Psoas muscle (tissue), 8 donors: ENCODE data around the gene DCC. TPM values are rescaled to one million over a fixed set of nuclear protein-coding genes. Genes with fewer than 3 reads are reported as not detected.

Source experiments
- ATAC-seq, 4 donors: fragments of 200-7000 bp; cut with Tn5 transposase; one replicate each; pipeline ENCODE4 v1.9.1; 2020; ENCODE audit warnings: moderate library complexity in 3 of 4, mild to moderate bottlenecking in 2 of 4
- DNase-seq, 2 donors: peaks; one replicate each; pipeline ENCODE4 v3.0.0-alpha.2; 2020
- H3K27ac ChIP-seq: fragments of 200-600 bp; one replicate; pipeline ENCODE4 v1.8.0; 2022
- H3K27me3 ChIP-seq, 3 donors: fragments of 200-600 bp in 1 of 3; one replicate each; pipeline versions ENCODE4 v1.6.1 to v1.8.0; 2013 to 2022; ENCODE audit warnings: low read length in 2 of 3, mild to moderate bottlenecking in 2 of 3, moderate library complexity in 1 of 3; ENCODE audit not compliant: insufficient read depth in 3 of 3
- H3K36me3 ChIP-seq, 2 donors: fragments of 200-600 bp in 1 of 2; one replicate each; pipeline versions ENCODE4 v1.6.1 to v1.8.0; 2013 to 2022; ENCODE audit warnings: low read depth in 1 of 2, mild to moderate bottlenecking in 1 of 2, moderate library complexity in 1 of 2; ENCODE audit not compliant: insufficient read depth in 1 of 2
- H3K4me1 ChIP-seq: fragments of 200-600 bp; one replicate; pipeline ENCODE4 v1.8.0; 2022
- H3K4me3 ChIP-seq: fragments of 200-600 bp; one replicate; pipeline ENCODE4 v1.8.0; 2022; ENCODE audit warnings: mild to moderate bottlenecking
- H3K9me3 ChIP-seq: fragments of 200-600 bp; one replicate; pipeline ENCODE4 v1.8.0; 2022
- WGBS, 3 donors: extraction: QIAGEN DNeasy Blood & Tissue Kit; methylation state at CpG; one replicate each; pipeline versions ENCODE4 v1.1.6 to v1.1.7; 2013; 5-methylcytosine and 5-hydroxymethylcytosine counted together
- intact Hi-C, 2 donors: fragments of 100-400 bp; cut with DNase I; formaldehyde crosslinking; loops; one replicate each; pipeline versions ENCODE4 v1.11.0 to v1.14.2; 2022
- polyA plus RNA-seq, 3 donors: library from polyadenylated mRNA; stranded (reverse); fragments of 200-250 nt; gene quantifications; one replicate each; pipeline ENCODE4 v1.2.3, GENCODE V29; 2013
- total RNA-seq, 4 donors: library from RNA; stranded (reverse); fragmentation: NEBNext Ultra II Directional in 2 of 4; extraction: Animal tissue kit (Norgen Biotek cat#: 25700) in 2 of 4; gene quantifications; one replicate each; pipeline versions ENCODE4 v1.2.1 to v1.2.4, GENCODE V29; 2021 to 2023
- TF ChIP-seq, protein P1 (sequence below): fragments of 200-600 bp; IDR thresholded peaks from one replicate; pipeline ENCODE4 v1.8.0; 2022; ENCODE audit warnings: antibody characterized with exemption
- donor health status: healthy with polysubstance abuse.
- donor health status: DM: no; HTN: no; CAD: no; lungs with moderate emphysema.
- donor health status: Bipolar disorder and iron deficiency.
- donor health status: healthy.
- donor health status: DM: yes; HTN: yes; CAD: no.
- donor health status: DM: no; HTN: no; CAD: no.
- donor health status: DM: no; HTN: no; CAD: no.
- donor health status: DM: yes; HTN: yes; CAD: no.

Gene DCC
- total and polyA plus RNA-seq, 7 donors, result 0.01 to 0.02 TPM; not detected in 5

DNA sequence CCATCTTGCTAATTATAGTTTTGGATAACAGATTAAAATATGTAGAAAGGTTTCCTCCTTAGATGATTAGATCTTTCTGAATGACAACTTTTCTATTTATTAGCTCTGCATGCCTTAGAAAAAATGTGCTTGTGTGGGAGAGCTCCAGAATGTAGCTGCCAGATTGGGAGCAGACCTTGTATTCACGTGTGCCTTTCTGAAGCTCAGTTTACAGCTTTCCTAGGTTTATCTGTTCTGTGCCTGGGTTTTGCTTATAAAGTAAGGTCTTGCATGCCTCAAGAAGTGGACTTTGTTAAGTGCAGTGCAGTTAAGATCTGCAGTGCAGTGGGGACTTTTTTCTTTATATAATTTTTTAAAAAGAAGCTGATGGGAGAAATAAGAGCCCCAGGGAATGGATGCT is 179.0 kb downstream of the DCC start:
- 14 to 30% (median 21%) methylated on average over 1 of the region's 1 CpG for WGBS, 3 donors
- H3K27ac ChIP-seq, result no peak overlapping the region
- H3K4me3 ChIP-seq, result no peak overlapping the region
- no peaks in the 10 kb centered on the region for H3K9me3 ChIP-seq
- intact Hi-C loops, result no loop called here
- no peaks in the 10 kb centered on the region for H3K27me3 ChIP-seq
- no peaks in the 10 kb centered on the region for H3K4me1 ChIP-seq
- no peaks in the 10 kb centered on the region for H3K36me3 ChIP-seq
- no peak for ATAC-seq
- DNase-seq, result no peak
- TF ChIP-seq, protein P1, sequence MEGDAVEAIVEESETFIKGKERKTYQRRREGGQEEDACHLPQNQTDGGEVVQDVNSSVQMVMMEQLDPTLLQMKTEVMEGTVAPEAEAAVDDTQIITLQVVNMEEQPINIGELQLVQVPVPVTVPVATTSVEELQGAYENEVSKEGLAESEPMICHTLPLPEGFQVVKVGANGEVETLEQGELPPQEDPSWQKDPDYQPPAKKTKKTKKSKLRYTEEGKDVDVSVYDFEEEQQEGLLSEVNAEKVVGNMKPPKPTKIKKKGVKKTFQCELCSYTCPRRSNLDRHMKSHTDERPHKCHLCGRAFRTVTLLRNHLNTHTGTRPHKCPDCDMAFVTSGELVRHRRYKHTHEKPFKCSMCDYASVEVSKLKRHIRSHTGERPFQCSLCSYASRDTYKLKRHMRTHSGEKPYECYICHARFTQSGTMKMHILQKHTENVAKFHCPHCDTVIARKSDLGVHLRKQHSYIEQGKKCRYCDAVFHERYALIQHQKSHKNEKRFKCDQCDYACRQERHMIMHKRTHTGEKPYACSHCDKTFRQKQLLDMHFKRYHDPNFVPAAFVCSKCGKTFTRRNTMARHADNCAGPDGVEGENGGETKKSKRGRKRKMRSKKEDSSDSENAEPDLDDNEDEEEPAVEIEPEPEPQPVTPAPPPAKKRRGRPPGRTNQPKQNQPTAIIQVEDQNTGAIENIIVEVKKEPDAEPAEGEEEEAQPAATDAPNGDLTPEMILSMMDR, result no peak

- TF ChIP-seq, protein P1, result no peak
- no peak overlapping the region for H3K4me3 ChIP-seq
- H3K27me3 ChIP-seq, result no peaks in the 10 kb centered on the region
- no peak overlapping the region for H3K27ac ChIP-seq
- no peaks in the 10 kb centered on the region for H3K36me3 ChIP-seq
- no peak for ATAC-seq
- no peak for DNase-seq
- H3K9me3 ChIP-seq, result no peaks in the 10 kb centered on the region
- intact Hi-C loops, result no loop called here
- WGBS, 3 donors, result 34 to 38% (median 38%) methylated on average over 1 of the region's 1 CpG
- no peaks in the 10 kb centered on the region for H3K4me1 ChIP-seq
These were observed 183.6 kb downstream of the DCC start for GRCh38 chr18:52523566-52523965.

- WGBS, 3 donors, result 89 to 98% (median 92%) methylated on average over 2 of the region's 2 CpGs
- Histone ChIP-seq H3K27me3 (no peaks in the 10 kb centered on the region), H3K4me3 (no peak overlapping the region), H3K27ac (no peak overlapping the region), H3K36me3 (no peaks in the 10 kb centered on the region), H3K9me3 (no peaks in the 10 kb centered on the region), H3K4me1 (no peaks in the 10 kb centered on the region)
- no peak for DNase-seq
- TF ChIP-seq, protein P1, result no peak
- intact Hi-C loops, result loop anchor here in 1 of 2 donors (5.0 kb wide), 1 partner anchor 700 kb away; no protein-coding TSS in a partner anchor
- ATAC-seq, result no peak
These were observed 191.8 kb downstream of the DCC start for GRCh38 chr18:52531836-52532235.

DNA sequence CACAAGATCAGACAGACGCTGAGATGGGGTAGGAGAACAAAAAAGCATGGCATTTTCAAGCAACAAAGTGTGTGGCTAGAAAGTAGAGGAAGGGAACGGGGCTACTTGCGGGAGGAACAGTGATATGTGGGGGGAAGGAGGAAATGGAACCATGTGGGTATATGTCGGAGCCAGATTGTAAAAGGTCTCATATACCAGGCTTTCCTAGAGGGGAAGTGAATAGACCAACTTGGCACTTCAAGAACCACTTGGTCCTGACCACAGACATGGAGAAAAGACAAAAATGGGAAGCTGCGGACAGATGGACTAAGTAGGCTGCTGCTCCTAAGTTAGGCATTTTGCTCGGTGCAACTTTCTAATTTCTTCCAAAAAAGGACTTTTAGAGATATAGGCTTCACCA is 196.0 kb downstream of the DCC start:
- Histone ChIP-seq H3K27me3 (no peaks in the 10 kb centered on the region), H3K36me3 (no peaks in the 10 kb centered on the region), H3K4me3 (no peak overlapping the region), H3K4me1 (no peaks in the 10 kb centered on the region), H3K27ac (no peak overlapping the region), H3K9me3 (no peaks in the 10 kb centered on the region)
- intact Hi-C loops, result no loop called here
- WGBS, 3 donors, result 76 to 86% (median 81%) methylated on average over 6 of the region's 6 CpGs
- DNase-seq (no peak), ATAC-seq (no peak)
- TF ChIP-seq, protein P1, result no peak

DNA sequence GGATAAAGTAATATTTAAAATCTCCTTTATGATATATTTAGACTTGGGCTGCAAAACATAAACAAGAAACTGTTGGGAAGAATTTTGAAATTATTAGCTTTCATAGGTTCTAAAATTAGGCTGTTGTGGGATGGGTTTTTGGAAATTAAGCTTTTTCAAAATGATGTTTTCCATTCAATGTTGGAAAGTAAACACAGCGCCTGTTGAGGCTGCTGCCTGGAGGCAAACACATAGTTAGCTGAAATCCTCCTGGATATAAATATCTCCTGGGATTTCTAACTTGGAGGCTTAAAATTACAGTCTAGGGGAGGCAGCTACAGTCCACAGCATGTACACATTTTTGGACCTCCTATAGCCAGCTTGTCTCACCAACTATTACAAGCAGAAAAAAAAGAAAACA is 197.3 kb downstream of the DCC start:
- Histone ChIP-seq H3K36me3 (no peaks in the 10 kb centered on the region), H3K27ac (no peak overlapping the region), H3K4me3 (no peak overlapping the region), H3K4me1 (no peaks in the 10 kb centered on the region), H3K9me3 (no peaks in the 10 kb centered on the region), H3K27me3 (no peaks in the 10 kb centered on the region)
- ATAC-seq (no peak), DNase-seq (no peak)
- intact Hi-C loops, result no loop called here
- 53 to 77% (median 71%) methylated on average over 1 of the region's 1 CpG for WGBS, 3 donors
- TF ChIP-seq, protein P1, result no peak
